ENCODE results near the gene CUL4B.
"Not testable (repeated sequence)": the region's sequence is repeated elsewhere in the genome, so short reads cannot be mapped to it uniquely, and the experiment has no call there.

Gene CUL4B

GRCh38 chrX:120534413-120535205 is 26.2 kb downstream of the CUL4B start:
- DNase-seq (ENCODE audit: low read depth in 1 of 2, low spot score in 1 of 2): no peak

DNA sequence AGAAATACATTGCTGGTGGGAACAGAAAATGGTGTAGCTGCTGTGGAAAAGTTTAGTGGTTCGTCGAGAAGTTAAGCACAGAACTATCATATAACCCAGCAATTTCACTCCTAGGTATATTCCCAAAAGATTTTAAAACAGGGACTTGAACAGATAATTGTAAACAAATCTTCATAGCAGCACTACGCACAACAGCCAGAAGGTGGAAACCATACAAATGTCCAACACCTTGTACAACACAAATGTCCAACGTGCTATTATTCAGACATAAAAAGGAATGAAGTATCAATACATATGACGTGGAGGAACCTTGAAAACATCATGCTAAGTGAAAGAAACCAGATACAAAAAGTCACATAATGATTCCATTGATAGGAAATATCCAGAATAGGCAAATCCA is 37.9 kb downstream of the CUL4B start:
- DNase-seq (ENCODE audit: low read depth in 1 of 2, low spot score in 1 of 2): no peak

DNA sequence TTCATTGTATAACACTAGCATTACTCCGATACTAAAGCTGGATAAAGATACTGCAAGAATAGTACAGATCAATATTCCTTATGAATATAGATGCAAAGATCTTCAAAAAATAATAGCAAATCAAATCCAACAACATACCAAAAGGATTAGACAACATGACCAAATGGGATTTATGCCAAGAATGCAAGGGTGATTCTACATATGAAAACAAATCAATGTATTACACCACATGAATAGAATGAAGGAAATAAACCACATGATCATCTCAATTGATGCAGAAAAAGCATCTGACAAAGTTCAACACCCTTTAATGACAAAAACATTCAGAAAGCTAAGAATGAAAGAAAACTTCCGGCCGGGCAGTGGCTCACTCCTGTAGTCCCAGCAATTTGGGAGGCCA is 42.8 kb downstream of the CUL4B start:
- no peak for DNase-seq (ENCODE audit: low read depth in 1 of 2, low spot score in 1 of 2)

DNA sequence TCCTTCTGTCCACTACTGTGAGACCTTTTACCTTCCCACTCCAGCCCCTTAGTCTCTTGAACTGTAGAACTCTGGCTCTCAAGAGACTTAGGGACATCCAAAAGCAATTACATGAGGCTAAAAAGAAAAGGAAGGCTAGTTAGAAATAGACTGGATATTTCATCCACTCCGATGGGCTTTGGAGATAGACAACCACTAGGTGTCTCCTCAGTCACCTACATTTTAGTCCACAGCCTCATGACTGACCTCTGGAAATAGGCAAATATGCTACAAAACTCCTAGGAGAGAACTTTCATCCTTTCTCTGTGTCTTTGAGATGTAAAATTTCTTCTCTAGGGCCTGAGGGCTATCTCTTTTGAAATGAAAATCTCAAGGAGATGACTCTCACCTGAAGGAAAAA is 46.5 kb downstream of the CUL4B start:
- DNase-seq (ENCODE audit: low read depth in 1 of 2, low spot score in 1 of 2): no peak

GRCh38 chrX:120512627-120513026 is 48.1 kb downstream of the CUL4B start:
- DNase-seq (ENCODE audit: low read depth in 1 of 2, low spot score in 1 of 2): no peak

GRCh38 chrX:120512222-120512621 is 48.5 kb downstream of the CUL4B start:
- no peak for DNase-seq (ENCODE audit: low read depth in 1 of 2, low spot score in 1 of 2)

GRCh38 chrX:120504569-120504968 is 56.2 kb downstream of the CUL4B start:
- no peak for DNase-seq (ENCODE audit: low read depth in 1 of 2, low spot score in 1 of 2)

DNA sequence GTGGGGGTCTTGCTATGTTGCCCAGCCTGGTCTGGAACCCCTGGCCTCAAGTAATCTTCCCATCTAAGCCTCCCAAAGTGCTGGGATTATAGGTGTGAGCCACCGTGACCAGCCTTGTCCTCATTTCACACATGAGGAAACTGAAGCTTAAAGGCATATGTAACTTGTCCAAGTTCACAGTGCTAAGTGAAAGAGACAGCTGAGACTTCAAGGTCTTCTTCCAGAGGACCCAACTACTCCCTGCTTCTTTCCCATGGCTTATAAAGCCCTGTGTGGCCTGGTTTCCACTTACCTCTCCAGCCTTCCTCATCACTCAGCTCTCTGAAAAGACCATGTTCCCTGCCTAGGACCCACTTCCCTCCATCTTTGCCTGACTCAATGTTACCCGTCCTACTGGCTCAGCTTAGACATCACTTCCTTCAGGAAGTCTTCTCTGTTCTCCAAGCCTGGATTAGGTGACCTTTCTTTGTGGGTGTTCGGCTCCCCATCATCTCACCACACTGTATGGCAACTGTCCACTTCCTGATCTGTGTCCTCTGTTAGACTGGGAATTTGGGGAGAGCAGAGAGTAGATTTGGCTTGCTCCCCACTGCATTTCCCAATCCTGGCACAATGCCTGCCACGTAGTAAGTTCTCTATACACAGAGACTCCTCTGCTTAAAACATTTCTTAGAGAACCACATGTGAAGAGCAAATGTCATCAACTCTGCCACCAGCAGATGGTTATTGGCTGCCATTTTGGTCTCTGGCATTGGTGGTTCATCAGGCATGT is 61.3 kb downstream of the CUL4B start:
- no peak for DNase-seq (ENCODE audit: low read depth in 1 of 2, low spot score in 1 of 2)

DNA sequence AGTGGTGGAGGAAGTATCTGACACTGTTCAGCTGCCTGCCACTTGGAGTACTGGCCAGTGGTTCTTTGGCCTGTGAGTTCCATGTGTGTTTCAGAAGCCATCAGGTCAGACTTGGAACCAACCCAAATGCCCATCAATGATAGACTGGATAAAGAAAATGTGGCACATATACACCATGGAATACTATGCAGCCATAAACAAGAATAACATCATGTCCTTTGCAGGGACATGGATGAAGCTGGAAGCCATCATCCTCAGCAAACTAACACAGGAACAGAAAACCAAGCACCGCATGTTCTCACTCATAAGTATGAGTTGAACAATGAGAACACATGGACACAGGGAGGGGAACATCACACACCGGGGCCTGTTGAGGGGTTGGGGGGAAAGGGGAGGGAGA is 70.6 kb downstream of the CUL4B start:
- DNase-seq (ENCODE audit: low read depth in 1 of 2, low spot score in 1 of 2): not testable (repeated sequence)

GRCh38 chrX:120486786-120487185 is 74.0 kb downstream of the CUL4B start:
- no peak for DNase-seq (ENCODE audit: low read depth in 1 of 2, low spot score in 1 of 2)

DNA sequence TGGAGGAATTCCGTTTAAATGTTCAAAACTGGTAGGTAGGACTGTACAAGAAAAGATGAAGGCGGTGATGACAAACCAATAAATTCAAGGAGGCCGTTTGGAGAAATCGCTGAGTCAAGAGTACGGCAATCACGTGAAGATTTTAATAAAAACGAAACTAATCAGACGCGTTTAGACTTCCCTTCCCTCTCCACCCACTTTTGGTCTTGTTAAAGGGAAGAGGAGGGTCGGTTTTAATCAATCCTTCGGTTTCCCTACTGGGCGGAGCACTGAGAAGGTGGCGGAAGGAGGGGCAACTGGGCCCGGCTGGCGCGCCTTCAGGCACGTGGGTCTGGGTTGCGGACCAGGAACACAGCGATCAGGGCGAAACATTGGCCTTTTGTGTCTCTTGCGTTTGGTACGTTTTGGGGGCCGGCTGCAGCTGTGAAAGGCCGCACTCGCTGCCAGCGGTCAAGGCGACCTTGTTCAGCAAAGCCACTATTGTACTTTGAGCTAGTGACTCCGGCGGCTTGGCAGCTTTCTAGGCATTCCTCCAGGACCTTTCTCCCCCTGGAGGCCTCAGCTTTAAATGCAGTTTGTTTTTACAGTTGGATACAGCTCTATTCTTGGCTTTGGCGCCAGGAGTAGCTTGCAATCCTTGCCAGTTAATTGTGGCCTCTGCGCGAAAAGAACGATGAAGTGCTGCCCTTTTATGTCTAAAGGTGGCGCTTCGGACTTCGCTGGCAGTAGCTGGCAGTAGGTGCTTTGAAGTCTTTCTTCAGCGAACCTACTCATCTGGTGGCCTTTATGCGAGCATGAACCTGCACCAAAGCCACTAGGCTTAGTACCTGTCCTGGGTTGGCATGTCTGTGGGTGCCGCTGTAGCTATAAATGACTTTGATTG is 74.9 kb downstream of the CUL4B start:
- peak; percentile 6 to 26 for DNase-seq (ENCODE audit: low read depth in 1 of 2, low spot score in 1 of 2)

DNA sequence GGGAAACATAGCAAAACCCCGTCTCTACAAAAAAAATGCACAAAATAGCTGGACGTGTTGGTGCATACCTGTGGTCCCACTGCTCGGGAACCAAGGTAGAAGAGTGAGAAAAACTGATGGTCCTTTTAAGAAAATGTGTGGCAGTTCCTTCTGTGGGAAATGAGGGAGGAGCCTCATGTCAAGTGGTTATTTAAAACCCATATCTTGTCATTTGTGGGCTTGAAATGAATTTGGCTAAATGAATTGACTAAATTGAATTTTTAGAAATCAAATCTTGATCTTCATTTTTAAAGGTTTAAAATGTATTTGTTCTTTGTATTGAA is 75.5 kb downstream of the CUL4B start:
- no peak for DNase-seq (ENCODE audit: low read depth in 1 of 2, low spot score in 1 of 2)

DNA sequence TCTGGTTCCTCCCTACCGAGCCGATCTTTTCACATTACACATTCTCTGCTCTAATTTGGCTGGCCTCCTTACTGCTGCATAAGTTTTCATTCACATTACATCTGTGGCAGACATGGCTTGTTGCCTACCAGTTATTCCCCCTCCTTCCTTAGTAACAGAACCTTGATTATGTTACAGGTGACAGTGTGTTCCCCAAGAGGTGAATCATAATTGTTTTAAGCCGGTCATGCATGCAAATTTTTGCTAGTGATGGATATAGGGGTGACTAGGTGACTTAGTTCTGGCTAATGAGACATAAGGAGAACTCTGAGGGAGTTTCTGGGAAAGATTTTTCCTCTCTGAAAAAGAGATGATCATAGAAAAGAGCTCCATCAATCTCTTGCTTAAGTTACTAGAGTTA is 83.3 kb downstream of the CUL4B start:
- no peak for DNase-seq (ENCODE audit: low read depth in 1 of 2, low spot score in 1 of 2)

GRCh38 chrX:120476714-120477113 is 84.0 kb downstream of the CUL4B start:
- no peak for DNase-seq (ENCODE audit: low read depth in 1 of 2, low spot score in 1 of 2)

DNA sequence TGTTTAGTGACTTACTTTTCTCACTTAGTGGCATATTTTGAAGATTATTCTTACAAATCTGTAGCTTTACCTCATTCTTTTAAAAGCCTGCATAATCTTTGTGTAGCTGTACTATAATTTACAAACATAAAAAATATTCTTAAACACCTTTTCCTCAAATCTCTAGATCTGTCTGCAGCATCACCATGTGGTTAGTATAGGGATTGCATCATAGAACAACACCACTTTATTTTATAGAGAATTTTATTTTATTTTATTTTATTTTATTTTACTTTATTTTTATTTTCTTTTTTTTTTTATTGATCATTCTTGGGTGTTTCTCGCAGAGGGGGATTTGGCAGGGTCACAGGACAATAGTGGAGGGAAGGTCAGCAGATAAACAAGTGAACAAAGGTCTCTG is 85.3 kb downstream of the CUL4B start:
- DNase-seq (ENCODE audit: low read depth in 1 of 2, low spot score in 1 of 2): not testable (repeated sequence)

All from stimulated activated CD4-positive, alpha-beta T cell treated with anti-CD3 and anti-CD28 coated beads, Interleukin-15, amount 100 ng/mL, for 1 hour (primary cell).